H1 (cell line): ENCODE results near the gene SPINDOC. TPM values are rescaled to one million over a fixed set of nuclear protein-coding genes. Genes with fewer than 3 reads are reported as not detected.

Experiments
- PHF8 ChIP-seq: fragments of 200-600 bp; sonication (generic); conservative IDR thresholded peaks from 2 replicates; pipeline ENCODE4 v1.7.1; 2012; ENCODE audit warnings: low read depth, mild to moderate bottlenecking, inconsistent platforms, low read length, moderate library complexity
- POLR2A ChIP-seq, 2 experiments: IDR thresholded peaks; 1 replicate in 1 of 2; 2 replicates in 1 of 2; pipeline ENCODE4 v1.6.1; 2011; ENCODE audit warnings: low read depth in 2 of 2, low read length in 2 of 2, mild to moderate bottlenecking in 2 of 2; ENCODE audit errors: control extremely low read depth in 1 of 2
- SIN3A ChIP-seq, 2 experiments: IDR thresholded peaks in 1 of 2; conservative IDR thresholded peaks in 1 of 2; 2 replicates each; pipeline ENCODE4 v1.6.1; 2011 to 2012; ENCODE audit warnings: low read length in 2 of 2, improper control_type of control experiment in 1 of 2, low read depth in 1 of 2, mild to moderate bottlenecking in 1 of 2
- TCF12 ChIP-seq: IDR thresholded peaks from 2 replicates; pipeline ENCODE4 v1.6.1; 2011; ENCODE audit warnings: low read depth, mild to moderate bottlenecking, low read length
- polyA plus RNA-seq, 7 experiments: library from polyadenylated mRNA; depleted of rRNA in 3 of 7; stranded (reverse) in 5 of 7; unstranded in 2 of 7; fragments of >200 nt in 5 of 7; fragments of 200-250 nt in 2 of 7; gene quantifications; 1 replicate in 5 of 7; 2 replicates in 1 of 7; 4 replicates in 1 of 7; pipeline versions ENCODE4 v1.2.1 to v1.2.3, GENCODE V29; 2011 to 2013; ENCODE audit warnings: missing spikeins in 2 of 7, mixed read lengths in 2 of 7
- total RNA-seq: library from RNA; stranded (reverse); fragmentation: NEBNext Ultra II Directional; extraction: Animal tissue kit (Norgen Biotek cat#: 25700); gene quantifications from 2 replicates; pipeline ENCODE4 v1.2.1, GENCODE V29; 2021
- TF ChIP-seq, protein P1 (sequence below): fragments of 300-600 bp; sonication (generic); IDR thresholded peaks from 2 replicates; pipeline ENCODE4 v1.7.1; 2012; ENCODE audit warnings: low read length, moderate library complexity, mild to moderate bottlenecking, inconsistent platforms; ENCODE audit not compliant: insufficient replicate concordance

SPINDOC gene
- total and polyA plus RNA-seq, 2 of the 8 experiments (the other 6 are each of a cell fraction or from before 2014, with no cell fraction given): 78.7 to 99.7 TPM

DNA sequence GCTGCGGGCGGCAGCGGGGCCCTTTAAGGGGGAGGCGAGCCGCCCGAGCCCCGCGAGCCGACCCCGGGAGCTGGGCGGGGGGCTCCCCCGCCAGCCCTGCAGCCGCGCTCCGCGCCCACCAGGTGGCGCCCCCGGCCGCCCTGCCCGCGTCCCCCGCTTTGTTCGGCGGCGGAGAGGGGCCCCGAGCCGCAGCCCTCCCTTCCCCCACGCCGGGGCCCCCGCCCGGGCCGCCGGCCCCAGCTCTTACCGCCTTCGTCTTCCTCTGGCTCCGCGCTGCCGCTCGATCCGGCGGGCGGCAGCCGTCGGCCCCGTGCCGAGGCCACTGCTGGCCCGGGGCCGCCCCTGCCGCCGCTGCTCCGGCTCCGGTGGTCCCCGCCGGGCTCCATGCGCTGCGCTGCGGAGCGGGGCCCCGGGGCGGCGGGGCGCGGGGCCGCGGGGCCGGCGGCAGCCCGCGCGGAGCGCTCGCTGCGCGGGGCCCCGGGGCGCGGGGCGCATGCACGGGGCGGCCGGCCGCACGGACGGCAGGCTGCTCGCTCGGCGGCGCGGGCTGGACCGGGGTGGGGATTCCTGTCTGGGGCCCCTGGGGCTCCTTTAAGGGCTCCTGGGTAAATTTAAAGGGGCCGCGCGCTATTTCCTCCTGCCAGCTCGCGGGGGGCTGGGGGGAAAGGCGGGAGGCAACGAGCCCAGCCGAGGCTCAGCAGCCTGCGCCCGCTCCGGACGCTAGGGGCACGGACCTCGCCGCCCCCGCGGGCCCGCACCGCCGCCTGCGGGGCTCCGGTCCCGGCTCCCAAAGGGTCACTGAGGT is 44.8 kb upstream of the SPINDOC start, which contains the start of gene ZFTA (continued):
- TF ChIP-seq, protein P1, sequence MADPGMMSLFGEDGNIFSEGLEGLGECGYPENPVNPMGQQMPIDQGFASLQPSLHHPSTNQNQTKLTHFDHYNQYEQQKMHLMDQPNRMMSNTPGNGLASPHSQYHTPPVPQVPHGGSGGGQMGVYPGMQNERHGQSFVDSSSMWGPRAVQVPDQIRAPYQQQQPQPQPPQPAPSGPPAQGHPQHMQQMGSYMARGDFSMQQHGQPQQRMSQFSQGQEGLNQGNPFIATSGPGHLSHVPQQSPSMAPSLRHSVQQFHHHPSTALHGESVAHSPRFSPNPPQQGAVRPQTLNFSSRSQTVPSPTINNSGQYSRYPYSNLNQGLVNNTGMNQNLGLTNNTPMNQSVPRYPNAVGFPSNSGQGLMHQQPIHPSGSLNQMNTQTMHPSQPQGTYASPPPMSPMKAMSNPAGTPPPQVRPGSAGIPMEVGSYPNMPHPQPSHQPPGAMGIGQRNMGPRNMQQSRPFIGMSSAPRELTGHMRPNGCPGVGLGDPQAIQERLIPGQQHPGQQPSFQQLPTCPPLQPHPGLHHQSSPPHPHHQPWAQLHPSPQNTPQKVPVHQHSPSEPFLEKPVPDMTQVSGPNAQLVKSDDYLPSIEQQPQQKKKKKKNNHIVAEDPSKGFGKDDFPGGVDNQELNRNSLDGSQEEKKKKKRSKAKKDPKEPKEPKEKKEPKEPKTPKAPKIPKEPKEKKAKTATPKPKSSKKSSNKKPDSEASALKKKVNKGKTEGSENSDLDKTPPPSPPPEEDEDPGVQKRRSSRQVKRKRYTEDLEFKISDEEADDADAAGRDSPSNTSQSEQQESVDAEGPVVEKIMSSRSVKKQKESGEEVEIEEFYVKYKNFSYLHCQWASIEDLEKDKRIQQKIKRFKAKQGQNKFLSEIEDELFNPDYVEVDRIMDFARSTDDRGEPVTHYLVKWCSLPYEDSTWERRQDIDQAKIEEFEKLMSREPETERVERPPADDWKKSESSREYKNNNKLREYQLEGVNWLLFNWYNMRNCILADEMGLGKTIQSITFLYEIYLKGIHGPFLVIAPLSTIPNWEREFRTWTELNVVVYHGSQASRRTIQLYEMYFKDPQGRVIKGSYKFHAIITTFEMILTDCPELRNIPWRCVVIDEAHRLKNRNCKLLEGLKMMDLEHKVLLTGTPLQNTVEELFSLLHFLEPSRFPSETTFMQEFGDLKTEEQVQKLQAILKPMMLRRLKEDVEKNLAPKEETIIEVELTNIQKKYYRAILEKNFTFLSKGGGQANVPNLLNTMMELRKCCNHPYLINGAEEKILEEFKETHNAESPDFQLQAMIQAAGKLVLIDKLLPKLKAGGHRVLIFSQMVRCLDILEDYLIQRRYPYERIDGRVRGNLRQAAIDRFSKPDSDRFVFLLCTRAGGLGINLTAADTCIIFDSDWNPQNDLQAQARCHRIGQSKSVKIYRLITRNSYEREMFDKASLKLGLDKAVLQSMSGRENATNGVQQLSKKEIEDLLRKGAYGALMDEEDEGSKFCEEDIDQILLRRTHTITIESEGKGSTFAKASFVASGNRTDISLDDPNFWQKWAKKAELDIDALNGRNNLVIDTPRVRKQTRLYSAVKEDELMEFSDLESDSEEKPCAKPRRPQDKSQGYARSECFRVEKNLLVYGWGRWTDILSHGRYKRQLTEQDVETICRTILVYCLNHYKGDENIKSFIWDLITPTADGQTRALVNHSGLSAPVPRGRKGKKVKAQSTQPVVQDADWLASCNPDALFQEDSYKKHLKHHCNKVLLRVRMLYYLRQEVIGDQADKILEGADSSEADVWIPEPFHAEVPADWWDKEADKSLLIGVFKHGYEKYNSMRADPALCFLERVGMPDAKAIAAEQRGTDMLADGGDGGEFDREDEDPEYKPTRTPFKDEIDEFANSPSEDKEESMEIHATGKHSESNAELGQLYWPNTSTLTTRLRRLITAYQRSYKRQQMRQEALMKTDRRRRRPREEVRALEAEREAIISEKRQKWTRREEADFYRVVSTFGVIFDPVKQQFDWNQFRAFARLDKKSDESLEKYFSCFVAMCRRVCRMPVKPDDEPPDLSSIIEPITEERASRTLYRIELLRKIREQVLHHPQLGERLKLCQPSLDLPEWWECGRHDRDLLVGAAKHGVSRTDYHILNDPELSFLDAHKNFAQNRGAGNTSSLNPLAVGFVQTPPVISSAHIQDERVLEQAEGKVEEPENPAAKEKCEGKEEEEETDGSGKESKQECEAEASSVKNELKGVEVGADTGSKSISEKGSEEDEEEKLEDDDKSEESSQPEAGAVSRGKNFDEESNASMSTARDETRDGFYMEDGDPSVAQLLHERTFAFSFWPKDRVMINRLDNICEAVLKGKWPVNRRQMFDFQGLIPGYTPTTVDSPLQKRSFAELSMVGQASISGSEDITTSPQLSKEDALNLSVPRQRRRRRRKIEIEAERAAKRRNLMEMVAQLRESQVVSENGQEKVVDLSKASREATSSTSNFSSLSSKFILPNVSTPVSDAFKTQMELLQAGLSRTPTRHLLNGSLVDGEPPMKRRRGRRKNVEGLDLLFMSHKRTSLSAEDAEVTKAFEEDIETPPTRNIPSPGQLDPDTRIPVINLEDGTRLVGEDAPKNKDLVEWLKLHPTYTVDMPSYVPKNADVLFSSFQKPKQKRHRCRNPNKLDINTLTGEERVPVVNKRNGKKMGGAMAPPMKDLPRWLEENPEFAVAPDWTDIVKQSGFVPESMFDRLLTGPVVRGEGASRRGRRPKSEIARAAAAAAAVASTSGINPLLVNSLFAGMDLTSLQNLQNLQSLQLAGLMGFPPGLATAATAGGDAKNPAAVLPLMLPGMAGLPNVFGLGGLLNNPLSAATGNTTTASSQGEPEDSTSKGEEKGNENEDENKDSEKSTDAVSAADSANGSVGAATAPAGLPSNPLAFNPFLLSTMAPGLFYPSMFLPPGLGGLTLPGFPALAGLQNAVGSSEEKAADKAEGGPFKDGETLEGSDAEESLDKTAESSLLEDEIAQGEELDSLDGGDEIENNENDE: no peak
- TF ChIP-seq PHF8 (peak; percentile 45; the same call in 1 of the 2 replicates), POLR2A (IDR thresholded peaks at IDR 0.05; ENCODE audit: control extremely low read depth in 1 of 2, low read depth in 2 of 2, low read length in 2 of 2) (peak in 1 of 2 experiments; percentile 23; a peak in 1 of 3 replicates), TCF12 (no peak), SIN3A (conservative IDR thresholded peaks at IDR 0.05 in 1 of 2, IDR thresholded peaks at IDR 0.05 in 1 of 2; ENCODE audit: low read depth in 1 of 2, low read length in 2 of 2) (0 out of 4 replicates have a peak, but pooled peaks of 1 of the 2 experiments have one; percentile 31)
